Measurements from ENCODE around the gene ACER2.
"Not testable (repeated sequence)": the region's sequence is repeated elsewhere in the genome, so short reads cannot be mapped to it uniquely, and the experiment has no call there.

Gene ACER2

GRCh38 chr9:19408693-19409400, at the start of gene ACER2:
Gene ACER2, plus strand, starts transcription at chr9:19409009. Its CDS starts 76 bp downstream, at chr9:19409085.
- peak; percentile 99 for DNase-seq

GRCh38 chr9:19369107-19369506, 39.7 kb upstream of the ACER2 start:
- no peak for DNase-seq

- no peak for DNase-seq
Measured at GRCh38 chr9:19371942-19372341, 36.9 kb upstream of the ACER2 start.

DNA sequence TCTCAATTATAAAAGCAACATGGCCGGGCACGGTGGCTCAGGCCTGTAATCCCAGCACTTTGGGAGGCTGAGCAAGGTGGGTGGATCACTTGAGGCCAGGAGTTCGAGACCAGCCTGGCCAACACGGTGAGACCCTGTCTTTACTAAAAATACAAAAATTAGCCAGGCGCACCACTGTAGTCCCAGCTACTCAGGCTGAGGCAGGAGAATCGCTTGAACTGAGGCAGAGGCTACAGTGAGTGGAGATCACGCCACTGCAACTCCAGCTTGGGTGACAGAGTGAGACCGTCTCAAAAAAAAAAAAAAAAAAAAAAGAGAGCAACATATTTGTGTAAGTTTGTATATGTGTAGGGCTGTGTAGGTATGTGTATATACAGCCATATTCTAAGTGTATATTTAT, 36.2 kb upstream of the ACER2 start:
- no peak for DNase-seq

DNA sequence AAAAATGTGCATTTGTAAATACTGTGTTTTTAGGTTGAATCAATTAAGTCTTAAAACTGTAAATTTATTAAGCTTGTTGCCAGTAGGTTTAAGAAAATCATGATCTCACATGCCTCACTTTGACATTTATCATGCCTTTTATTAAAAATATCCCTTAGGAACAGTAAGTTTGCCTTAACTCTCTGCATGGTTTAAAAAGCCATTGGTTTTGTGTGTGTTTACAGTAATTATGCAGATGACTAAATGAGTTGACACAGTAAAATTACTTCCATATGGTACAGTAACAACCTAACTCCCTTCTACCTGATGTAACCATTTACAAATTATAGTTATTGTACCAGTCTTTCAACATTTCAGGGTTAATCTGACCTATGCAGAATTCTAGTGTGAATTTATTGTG, 35.3 kb upstream of the ACER2 start:
- DNase-seq: no peak

GRCh38 chr9:19375538-19375937, 33.3 kb upstream of the ACER2 start:
- no peak for DNase-seq

DNA sequence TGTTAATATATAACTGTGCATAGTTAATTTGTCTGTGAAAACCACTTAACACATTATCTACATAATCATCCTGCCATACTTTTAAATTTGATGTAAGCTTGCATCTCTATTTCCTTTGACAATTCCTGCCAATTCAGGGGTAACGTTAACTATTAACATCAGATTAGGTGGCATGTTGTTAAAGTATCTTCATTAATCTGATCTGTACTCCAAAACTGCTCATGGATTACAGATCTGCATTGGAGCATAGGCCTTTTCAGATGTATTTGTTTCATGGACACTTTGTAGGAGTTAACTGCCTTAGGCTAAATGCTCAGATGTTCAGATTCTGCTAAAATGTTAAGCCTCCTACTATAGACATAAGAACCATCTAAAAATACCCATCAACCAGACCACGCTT, 31.9 kb upstream of the ACER2 start:
- no peak for DNase-seq

DNA sequence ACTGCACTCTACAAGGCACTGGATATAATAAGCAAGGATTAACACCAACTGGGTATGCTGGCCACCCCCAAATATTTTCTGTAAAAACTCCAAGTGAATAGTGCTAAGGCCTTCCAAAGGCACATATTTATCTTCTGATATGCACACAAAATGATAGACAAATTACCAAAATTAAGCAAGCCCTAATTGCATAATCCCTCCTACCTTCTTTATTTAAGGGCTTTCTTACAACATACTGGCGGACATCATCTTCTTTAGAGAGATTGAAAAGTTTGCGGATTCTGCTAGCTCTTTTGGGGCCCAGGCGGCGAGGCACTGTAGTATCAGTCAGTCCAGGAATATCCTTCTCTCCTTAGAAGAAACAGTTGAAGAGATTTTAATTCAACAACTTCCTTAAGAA, 30.6 kb upstream of the ACER2 start:
- no peak for DNase-seq

DNA sequence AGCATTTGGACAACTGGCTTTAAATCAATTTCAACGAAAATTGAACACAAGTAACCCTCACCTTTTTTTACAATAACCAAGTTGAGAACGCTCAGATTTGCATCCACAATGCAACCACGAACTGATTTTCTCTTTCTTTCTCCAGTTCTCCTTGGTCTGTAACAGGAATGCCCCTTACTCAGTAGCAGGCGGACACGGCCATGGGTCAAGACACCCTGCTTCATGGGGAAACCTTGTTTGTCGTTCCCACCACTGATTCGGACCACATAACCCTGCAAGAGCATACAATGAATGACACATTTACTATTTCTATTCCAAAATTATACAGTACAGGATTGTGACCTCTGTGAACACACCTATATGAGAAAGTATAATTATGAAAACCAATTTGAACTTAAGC, 30.2 kb upstream of the ACER2 start:
- DNase-seq: no peak

- DNase-seq: peak; percentile 66
Measured at GRCh38 chr9:19379283-19379682, 29.5 kb upstream of the ACER2 start.

- no peak for DNase-seq
Measured at GRCh38 chr9:19379697-19380046, 29.1 kb upstream of the ACER2 start.

DNA sequence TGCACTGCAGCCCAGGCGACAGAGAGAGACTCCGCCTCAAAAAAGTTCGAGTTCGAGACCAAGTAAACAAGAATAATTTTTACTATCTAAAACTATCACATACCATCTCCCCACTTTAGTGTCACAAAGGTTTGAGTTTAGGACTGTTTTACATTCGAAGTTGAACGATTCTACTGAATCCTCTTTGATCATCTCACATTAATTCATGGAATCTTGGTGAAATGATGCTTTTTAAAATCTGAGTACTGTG, 28.1 kb upstream of the ACER2 start:
- DNase-seq: no peak

- no peak for DNase-seq
Measured at GRCh38 chr9:19381656-19382055, 27.2 kb upstream of the ACER2 start.

GRCh38 chr9:19385212-19385611, 23.6 kb upstream of the ACER2 start:
- not testable (repeated sequence) for DNase-seq

- no peak for DNase-seq
Measured at GRCh38 chr9:19385786-19386501, 22.9 kb upstream of the ACER2 start.

DNA sequence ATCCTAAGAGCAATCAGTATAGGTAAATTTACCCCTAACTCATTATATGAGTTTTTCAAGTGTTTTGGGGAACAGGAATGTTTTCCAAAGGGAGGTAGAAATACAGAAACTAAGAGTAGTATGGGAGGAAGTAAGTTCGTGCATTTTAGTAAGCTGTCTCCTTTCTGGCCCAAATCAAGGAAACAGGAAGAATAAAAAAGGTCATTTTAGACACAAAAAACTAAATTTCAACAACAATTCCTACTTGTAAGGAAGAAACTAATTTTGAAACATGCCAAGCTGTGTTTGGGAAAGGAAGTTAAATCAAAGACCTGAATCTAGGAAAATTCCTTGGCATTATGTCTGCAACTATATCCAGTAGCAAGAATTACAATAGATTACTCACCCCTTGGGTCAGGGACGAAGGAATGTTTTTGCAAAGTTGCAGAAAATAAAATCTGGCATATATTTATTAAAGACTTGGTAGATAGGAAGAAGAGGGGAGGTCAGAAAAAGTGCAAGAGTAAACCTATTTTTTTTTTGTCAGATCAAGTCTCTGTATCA, 22.2 kb upstream of the ACER2 start:
- no peak for DNase-seq

GRCh38 chr9:19387317-19387716, 21.5 kb upstream of the ACER2 start:
- DNase-seq: no peak

DNA sequence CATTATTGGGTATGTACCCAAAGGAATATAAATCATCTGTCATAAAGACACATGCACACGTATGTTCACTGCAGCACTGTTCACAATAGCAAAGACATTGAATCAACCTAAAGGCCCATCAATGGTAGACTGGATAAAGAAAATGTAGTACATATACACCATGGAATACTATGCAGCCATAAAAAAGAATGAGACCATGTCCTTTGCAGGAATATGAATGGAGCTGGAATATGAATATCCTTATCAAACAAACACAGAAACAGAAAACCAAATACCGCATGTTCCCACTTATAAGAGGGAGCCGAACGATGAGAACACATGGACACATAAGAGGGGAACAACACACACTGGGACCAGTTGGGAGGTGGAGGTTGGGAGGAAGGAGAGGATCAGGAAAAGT, 19.3 kb upstream of the ACER2 start:
- DNase-seq: not testable (repeated sequence)

DNA sequence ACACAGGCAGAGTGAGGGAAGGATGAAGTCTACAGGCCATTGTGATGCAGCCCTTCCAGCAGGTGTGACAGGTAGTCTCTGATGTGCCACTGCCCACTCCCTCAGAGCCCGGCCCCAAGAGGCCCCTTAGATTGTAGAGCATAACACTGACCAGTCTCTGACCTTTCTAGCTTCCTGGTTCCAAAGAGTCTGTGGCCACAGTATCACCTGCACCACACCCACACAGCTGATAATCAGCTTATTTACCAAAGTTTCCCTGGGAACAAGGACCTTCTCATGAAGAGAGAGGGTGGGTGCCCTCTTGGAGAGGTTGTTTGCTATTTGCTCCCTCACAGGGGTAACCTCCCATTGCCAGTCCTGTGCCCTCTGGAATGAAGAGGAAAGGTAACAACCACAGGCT, 11.0 kb upstream of the ACER2 start:
- no peak for DNase-seq

GRCh38 chr9:19403231-19403630, 5.6 kb upstream of the ACER2 start:
- DNase-seq: not testable (repeated sequence)

DNA sequence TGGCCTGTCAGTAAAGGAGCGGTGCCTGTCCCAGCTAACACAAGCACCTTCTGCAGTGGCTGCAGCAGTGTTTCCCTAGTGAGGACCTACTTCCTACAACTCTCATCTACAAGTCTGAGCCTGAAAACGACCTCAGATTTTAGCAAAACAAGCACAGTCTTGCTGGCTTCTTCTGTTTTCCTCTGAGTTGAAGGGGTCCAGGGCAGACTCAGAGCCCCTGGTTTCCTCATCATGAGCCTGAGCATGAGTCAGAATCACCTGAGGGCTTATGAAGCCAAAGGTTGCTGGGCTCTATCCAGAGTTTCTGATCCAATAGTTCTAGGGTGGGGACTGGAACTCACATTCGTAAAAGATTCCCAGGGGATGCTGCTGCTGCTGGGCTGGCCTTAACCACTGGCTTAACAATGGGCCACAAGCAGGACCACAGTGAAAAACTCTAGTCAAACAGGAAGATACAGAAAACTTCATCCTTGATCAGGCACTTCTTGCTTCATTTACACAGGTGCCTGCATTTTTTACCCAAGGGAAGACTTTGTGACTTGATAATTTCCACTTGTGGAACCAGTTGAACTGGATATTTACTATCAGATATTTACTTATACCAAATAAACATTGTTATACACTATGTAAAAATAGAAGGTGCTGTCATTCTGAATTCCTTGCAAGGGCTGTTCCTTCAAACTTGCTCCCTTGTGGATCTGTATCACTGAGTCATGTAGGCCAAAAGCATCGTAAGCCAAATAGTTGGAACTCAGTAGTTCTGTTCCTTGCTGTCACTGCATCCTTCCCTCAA, 4.3 kb upstream of the ACER2 start:
- DNase-seq: no peak

DNA sequence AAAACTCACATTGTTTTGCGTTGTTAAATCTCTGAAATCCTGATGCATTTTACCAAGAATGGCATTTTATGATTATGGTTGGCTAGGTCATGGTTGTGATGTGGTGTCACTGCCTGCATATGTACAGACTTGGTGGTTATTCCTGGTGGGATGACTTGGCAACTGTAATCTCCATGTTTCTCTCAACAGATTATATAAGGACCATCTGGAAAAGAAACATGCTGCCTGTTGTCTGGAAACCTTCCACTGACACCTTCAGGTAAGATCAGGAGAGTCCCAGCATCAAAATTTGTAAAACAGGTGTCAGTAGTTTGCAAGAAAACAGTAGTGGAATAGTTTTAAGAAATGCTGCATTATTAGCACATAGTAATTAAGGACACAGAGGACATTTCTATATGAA, 3.0 kb upstream of the ACER2 start:
- no peak for DNase-seq

GRCh38 chr9:19408316-19408692, 505 bp upstream of the ACER2 start:
- no peak for DNase-seq

Data from activated CD8-positive, alpha-beta memory T cell treated with anti-CD3 and anti-CD28 coated beads for 24 hours (primary cell).